NAMALWA (cell line): Measurements from ENCODE around the gene ASB6.

Experiments used
- DNase-seq: peaks from one replicate; pipeline ENCODE4 v3.0.0-alpha.2; 2015; ENCODE audit warnings: low spot score

ASB6 gene

DNA sequence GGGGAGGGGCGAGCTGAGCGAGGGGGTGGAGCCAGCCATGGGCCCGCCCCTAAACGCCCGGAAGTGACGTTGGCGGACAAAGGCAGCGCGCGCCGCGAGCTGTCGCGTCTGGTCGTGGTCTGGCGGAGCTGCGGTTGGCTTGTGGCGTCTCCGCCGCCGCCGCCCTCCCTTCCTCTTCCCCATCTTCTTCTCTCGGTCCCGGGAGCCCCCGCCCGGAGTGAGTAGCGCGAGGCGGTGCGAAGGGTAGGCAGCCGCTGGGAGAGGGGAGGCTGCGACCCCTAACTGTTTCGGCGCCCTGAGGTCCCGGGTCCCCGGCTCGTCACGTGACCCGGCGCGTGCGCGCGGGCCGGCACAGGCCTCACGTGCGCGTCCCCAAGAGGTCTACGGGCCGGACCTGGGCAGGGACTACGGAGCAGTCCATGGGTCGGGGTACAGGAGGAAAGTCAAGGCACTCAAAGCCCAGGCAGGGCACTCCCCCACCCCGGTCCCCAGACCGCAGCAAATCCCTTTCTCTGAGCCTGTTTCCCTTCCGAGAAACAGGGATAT lies 15.8 kb downstream of the ASB6 start, which contains the start of gene NTMT1:
Gene NTMT1, plus strand, starts transcription at position 85 of the 546 bp plus-strand sequence. CDS start 6,541 bp downstream, outside the sequence.
- DNase-seq, result peak; percentile 86

DNA sequence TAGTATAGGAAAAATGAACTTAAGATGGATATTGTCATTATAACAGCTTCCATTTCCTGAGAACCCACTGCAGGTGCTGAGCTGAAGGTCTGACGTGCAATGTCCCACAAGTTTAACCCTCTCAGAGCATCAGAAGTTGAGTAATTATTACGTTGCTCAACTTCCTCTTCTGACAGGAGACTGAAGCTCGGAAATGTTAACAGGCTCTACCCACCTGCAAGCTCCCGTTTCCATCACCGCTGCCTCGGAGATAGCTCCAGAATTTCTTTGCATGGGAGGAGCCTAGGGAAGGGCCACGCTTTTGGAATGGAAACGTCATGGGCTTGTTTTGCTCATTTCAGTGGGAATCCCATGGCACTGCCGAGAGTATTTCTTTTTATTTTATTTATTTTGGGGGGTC lies 17.0 kb downstream of the ASB6 start:
- DNase-seq, result peak; percentile 84

DNA sequence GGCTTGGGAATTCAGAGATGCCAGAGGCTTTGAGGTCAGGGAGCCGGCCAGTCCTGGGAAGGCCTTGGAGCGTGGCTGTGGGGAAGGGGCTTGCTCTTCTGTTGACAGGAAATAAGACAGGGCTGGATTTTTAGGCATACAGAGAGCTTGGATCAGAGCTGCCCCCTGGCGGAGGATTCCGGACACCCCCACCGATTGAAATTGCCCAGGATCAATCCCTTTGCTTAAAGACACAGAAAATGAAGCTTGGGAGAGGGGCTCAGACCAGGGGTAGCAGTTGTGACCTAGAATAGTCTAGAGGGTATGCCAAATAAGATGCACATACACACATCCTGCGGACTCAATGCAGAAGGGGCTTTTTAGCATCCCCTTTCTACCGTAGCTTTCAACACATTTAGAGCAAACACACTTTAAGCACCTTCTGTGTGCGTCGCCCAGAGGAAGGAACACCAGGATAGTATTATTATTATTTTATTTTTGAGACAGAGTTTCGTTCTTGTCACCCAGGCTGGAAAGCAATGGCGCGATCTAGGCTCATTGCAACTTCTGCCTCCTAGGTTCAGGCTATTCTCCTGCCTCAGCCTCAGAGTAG lies 17.7 kb downstream of the ASB6 start:
- peak; percentile 79 for DNase-seq

DNA sequence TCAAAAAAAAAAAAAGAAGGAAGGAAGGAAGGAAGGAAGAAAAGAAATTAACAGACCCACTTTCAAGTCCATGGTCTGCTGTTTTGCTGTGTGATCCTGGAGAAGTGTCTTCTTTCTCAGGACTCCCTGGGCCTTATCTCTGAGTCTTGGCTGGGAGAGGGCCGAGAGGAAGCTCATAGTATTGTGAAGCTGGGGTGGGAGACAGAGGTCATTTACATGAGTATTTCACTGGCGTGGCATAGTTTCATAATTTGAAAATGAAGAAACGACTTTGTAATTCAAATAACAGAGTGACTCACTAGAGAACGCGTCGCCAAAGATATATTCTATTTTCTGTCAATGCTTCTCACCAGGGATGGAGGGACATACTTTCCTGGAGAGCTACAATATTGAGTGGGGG lies 18.6 kb downstream of the ASB6 start:
- DNase-seq, result no peak

DNA sequence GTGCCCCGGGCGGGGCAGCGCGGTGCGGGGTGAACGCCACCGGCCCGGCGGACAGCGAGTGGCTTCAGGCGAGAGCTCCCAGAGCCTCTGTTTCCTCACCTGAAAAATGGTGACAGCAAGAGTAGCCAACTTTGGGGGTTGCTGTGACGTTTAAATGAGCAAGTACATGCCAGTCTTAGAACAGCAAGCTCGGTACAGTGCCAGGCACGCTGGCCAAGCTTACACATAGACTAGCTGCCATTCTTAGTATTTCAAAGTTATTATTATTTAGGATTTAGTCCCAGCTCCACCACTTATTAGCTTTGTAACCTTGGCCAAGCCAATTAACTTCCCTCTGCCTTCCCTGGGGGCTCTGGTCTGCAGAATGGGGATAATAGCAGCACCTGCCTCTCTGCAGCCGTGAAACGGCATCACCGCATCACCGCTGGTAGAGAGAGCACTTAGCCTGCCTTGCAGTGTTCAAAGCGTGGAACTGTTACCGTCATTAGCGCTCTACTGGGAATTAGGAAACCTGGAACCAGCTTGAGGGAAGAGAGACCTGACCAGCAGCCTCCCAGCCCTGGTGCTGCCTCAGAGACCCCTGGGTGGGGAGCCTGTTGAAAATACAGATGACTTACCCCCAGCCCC lies 21.2 kb downstream of the ASB6 start, which contains the start of gene C9orf50:
Gene C9orf50, minus strand, starts transcription at position 433 of the 627 bp plus-strand sequence. CDS start 527 bp downstream, outside the sequence.
- DNase-seq, result no peak

DNA sequence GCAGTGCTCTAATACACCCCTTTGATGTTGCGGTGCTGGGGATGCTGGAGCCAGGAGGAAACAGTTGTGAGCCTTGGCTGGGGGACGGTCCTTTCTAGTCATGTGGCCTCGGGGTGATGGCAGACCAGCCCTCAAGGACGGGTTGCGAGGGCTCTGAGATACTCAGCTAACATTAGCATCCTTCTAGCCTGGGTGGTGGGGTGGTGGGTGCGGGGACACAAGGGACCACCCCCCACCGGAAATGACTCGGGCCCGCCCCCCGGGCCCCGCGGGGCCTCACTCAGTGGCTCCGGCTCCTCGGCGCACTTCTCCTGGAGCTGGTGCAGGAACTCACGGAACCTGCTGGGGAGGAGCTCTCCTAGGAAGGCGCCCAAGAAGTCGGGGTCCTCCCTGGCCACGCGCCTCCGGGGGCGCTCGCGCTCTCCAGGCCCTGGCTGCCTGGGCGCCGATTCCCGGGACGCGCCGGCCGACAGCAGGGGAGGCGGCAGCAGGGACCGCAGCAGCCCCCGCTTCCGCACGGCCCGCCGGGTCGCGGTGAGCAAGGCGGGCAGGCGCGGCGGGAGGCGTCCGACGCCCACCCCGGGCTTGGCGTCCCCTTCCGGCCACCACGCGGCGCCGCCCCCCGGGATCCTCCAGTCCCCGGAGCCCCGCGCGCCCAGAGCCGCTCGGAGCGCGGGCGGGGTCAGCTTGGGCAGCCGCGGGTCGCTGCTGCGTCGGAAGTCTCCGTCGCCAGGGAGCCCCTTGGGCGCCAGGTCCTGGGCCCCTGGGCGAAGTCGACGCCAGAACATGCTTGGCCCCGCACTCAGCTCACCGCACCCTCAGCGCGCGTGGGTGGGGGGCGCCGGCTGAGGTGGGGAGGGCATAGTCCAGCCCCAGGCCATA lies 21.9 kb downstream of the ASB6 start:
- DNase-seq, result no peak

DNA sequence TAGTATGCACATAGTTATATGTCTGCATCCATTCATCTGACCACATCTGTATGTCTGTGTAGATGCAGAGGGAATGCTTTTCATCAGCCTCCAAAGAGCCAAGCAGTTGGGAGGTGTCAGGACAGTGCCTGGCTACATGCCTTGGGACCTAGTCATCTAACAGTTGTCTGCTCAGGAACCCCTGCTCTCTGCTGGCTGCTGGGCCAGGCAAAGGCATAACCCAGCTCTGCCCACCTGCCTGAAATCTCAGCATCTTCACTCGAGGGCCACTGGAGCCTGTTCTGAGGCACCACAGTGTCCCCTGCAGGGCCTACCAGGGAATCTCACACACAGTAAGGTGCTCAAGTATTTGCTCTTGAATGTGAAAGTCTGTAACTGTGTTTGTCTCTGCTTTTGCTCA lies 24.8 kb downstream of the ASB6 start:
- peak; percentile 69 for DNase-seq

DNA sequence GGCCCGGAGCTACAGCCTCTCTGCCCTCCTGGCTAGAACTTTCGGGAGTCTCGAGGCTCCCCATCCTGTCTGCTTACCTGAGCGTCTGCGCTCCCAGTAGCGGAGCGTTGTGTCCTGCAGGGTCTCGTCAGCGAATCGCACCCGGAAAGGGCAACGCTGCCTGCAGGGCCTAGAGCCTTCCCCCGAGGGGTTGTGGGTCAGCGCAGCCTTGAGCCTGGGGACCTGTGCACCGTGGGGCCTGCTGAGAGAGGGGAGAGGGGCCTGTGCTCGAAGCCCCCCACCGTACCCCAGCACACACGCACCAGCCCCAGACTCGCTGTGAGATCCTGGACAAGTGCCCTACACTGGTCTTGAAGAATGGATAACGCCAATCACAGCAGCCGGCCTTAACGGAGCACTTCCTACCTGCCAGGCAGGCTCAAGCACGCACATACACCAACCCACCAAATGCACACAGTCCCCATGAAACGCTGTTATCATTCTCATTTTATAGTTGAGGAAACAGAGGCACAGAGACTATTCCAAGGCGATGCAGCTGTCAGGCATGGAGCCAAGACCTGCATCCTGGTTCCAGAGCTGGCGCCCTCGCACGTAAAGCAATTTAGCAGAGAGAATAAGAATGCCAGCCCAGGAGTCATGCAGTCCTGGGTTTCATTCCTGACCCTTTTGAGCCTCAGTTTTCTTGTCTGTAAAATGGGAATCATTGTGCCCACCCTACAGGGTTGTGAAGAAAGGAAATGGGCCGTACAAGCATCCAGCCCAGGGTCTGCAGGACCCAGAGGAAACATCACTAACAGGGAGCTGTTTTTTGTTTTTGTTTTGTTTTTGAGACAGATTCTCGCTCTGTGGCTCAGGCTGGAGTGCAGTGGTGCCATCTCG lies 26.3 kb downstream of the ASB6 start:
- DNase-seq, result no peak

DNA sequence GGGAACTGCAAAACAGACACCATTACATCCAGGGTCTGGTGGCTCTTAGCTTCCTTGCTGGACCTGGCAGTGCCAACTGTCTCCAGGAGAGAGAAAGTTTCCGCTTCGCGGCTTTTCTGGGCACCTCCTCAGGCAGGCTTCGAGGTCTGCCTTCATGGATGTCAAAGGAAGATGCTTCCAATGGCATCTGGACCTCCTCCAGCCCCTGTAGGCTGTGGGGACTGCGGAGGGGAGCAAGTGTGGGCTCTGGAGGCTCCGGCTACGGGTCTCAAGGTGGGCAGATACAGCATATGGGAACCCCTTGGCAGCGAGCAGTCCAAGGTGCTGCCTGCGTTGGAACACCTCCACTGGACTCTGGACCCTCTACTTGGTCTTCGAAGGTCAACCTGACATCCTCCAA lies 27.0 kb downstream of the ASB6 start:
- no peak for DNase-seq

DNA sequence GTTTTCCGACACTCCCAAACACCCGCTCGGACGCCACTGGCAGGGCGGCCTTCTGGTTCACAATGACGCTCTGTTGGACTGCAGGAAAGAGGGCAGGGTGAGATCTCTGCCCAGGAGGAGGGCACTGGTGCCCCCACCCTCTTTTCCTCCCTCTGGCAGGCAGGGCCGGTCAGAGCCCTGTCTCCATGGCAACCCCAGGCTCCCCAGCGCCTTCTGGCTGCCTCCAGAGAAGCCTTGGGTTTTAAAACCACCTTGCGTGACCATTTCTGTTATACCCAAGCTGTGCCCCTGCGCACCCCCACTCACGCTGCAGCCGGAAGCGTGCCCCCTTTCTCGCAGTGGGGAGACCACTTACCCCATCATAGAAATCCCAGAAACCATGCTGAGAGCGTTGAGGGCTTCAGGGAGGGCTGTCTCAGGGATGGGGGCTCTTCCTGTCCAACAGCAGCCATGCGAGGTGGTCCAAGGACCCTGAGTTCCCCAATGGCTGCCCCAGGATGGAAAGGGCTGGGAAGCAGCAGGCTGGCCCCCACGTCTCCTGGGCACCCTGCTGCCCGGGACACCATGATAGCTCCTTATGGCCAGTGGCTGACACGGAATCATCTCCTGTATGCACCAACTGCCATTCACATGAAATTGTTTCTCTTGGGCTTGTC lies 28.3 kb downstream of the ASB6 start:
- no peak for DNase-seq

DNA sequence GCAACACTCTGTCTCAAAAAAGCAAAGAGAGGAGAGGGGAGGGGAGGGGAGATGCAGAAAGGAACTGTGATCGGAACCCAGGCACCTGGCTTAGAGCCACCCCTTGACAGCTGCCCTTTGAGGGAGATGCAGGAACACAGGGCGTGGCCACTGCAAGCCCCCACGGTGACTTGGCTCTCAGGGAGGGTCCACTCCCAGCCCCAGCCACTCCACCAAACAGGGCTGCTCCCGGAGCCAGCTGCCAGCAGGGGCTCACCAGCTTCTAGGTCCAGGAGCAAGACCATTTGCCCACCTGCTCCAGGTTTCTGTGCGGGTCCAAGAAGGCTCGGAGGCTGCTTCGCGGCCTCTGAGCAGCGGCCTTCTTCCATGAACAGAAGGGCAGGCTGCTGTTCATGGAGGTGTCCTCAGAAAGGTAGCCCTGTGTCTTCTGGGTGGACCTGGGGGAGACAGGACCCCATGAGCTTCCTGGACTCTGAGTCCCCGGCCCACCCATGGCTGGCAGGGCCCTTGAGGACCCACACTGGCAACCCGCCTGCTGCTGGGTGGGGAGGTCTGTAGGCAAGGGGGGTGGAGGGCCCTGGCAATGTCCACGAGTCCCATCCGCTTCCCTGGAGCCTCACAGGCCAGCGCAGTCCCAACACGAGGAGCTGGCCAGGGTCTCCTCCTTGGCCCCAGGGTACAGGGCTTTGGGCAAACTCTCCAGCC lies 29.0 kb downstream of the ASB6 start:
- DNase-seq, result no peak

DNA sequence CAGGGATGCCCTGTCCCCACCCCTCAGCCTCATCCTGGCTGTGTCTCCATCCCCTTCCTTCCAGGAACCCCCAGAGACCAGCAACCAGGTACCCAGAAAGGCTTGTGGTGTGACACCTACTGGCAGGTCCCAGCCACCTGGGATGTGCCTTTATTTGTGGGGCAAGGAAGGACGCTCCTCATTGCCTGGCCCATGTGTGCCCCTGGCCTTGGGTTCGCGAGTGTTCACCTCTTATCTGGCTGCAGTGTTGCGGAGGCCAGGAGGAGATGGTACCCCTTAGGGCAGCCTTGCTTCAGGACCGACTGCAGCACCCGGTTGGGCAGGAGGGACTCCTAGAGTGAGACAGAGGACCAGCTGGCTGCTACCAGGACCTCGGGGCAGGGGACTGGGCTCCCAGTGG lies 29.8 kb downstream of the ASB6 start:
- DNase-seq, result no peak

DNA sequence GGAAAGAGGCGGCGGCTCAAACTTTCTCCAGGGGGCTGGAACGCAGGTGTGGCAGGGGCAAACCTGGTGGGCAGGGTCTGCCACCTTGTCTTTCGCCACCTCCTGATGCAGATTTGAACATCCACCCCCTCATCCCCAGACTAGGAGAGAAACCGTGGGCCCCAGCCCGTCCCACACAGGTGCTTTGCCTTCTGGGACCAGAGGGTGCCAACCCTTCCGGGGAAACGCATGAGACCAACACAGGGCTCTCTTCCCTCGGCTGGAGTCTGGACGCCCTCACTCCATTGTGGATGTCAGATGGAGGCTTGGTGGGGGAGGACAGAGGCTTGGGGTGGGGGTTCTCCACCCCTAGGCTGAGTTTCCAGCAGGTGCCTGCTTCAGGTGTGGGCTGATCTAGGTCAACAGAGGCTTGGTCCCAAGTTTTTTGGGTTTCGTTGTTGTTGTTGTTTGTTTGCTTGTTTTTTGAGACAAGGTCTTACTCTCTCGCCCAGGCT lies 30.6 kb downstream of the ASB6 start:
- DNase-seq, result no peak

DNA sequence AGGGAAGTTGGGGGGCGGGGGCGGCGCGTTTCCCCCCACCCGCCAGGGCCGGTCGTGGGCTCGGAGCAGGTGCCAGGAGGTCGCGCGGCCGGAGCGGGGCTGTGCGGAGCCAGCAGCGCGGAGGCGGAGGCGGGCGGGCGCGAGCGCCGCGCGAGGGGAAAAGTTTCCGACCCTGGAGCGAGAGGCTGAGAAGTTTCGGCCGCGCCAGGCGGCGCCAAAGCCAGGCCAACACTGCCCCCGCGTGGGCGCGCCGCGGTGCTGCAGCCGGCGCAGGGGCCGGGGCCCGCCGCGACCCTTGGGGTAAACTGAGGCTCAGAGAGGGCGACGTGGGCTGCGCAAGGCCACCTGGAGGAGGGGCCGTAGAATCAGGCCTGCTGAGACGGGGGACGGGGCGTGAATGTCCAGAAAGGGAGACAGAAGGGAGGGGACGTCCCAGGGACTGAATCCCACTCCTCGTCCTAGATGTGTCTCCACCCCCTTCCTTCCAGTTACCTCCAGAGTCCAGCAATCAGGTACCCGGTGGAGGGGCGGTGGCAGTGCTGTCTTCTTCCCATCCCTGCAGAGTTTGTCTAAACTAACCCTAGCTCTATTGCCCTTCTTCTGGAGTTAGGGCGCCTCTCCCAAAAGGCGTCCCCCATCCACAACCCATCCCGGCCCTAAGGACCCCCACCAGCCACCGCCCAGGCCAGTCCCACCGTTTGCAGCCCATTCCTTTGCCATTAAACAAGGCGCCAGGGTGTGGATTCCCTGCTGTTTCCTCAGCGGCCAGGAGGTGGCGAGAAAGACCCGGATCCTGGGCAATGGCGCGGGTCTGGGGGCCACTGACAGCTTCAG lies 31.3 kb downstream of the ASB6 start:
- peak; percentile 75 for DNase-seq

DNA sequence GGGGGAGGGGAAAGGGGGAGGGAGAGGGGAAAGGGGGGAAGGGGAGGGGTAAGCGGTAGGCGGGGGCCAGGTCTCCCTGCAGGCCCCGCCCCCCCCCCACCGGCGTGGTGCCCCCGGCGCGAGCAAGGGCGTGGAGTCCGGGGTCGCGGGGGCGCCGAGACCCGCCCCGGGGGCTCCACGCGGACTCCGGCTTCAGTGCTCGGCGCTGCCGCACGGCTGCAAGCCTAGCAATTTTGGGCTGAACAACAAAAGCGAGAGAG lies 31.8 kb downstream of the ASB6 start:
- DNase-seq, result no peak

DNA sequence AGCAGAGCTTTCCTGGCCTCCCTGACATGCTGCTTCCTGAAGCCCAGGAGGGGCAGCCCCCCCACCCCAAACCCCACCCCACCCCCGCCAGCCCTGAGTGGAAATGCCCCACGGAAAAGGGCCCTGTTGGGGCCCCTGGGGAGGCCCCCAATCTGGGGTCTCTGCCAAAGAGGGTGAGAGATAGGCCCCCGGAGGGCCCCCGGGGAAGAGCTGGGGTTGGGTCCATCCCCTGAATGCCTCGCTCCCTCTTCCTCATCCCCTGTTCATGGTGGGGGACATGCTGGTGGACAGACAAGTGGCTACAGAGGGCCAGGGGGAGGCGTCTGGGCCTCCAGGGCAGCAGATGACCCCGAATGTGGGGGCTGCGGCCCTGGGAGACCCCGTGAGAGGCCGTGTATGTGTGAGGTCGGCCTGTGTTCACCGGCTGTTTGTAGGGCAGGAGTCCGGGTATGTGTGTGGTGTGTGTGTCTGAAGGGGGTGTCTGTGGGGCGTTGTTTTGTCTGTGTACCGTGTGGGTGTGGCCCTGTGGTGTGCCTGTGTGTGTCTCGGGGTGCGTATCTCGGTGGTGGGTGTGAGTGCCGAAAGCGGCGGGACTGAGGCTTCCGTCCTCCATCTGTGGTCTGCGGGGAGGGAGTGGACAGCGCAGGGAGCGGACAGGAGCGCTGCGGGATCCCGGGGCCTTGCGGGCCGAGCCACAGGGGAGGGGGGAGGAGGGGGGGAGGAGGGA lies 32.3 kb downstream of the ASB6 start:
- DNase-seq, result peak; percentile 35

DNA sequence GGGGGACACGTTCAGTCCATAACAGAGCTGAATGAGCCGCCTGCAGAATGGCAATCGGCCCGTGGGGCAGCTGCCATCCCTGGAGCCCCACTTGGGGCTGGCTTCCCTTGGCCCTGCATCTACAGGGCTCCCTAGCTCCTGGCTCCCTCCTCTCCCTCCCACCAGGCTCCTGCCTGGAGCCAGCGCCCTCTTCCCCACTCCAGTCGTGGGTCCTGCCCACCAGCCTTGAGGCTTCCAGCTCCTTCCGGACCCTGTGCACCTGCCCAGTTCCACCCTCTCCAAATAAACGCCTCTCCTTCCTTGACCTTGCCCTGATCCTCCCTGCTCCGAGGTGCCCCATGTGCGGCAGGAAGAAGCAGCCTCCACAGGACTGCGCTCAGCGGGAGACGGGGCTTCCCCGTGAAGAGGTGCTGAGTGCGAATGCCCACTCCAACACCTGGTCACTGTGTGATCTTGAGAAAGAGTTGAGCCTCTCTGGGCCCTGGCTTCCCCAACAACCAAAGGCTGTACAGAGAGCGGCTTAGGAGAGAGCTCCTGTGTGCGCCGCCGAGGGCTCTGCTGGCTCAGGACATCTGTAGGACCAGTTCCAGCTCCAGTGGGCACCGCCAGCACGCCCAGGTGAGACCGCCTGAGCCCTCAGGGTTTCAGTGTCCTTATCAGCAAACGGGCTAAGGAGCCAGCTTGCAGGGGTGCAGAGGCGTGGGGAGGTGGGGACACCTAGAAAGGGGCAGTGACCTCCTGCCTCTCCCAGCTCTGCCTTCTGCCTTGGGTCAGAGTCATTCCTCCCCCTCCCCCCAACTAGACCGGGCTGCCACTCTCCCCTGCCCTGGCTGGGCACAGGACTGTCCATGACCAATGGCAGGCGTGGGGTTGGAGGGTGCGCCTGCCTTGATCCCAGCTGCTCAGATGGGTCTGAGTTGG lies 33.1 kb downstream of the ASB6 start:
- no peak for DNase-seq

DNA sequence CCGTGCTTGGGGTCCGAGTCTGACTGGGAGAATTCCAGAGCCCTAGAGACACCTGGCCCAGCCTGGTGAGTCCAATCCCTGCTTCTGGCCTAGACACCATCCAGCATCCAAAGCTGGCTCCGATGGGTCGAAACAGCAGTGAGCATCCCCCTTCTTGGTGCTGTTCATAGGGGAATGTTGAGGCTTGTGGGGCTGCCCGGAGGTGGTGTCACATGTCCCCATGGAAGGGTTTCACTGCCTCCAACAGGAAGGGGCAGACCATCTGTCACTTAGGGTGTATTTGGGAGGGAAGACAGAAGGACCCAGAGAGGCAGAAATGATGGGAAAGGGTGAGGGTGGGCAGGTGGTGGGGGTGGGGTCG lies 34.9 kb downstream of the ASB6 start:
- no peak for DNase-seq
